ENCODE data around the gene BOLA3.

BOLA3 gene

DNA sequence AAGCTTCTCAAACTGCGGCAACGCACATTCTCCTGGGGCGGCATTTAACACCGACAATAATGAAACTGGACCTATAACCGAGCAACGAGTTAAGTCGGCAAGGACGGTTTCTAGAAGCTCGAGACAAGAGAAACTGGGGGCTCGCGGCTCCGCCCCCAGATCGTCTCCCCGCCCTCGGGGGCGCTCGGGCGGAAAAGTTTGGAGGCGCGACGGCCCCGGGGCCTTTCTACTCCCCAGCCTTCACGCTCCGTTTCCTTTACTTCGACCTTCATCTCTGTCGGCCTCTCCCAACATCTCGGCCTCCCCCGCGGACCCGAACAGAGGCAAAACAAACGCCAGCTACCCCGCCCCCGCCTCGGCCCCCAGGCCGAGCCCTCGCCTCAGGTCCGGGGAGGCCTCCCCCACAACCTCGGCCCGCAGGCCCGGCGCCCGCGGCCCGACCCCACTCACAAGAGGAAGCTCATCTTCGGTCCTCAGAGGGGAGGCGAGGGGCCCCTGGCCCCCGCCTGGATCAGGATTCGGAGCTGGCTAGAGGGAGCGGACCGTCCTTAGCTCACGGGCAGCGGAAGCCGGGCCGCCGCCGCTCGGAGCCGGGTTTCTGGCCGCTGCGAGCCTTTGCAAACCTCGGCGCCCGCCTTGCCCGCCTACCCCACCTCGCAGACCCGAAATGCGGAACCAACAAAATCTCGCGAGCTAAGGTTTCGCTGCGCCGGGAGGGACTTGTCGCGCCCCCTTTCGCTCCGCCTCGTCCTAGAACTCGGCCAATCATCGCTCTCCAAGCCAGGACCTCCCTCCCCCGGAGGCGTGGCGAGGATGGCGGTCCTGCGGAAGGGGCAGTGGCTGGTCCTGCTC lies 30.7 kb upstream of the BOLA3 start, which contains the start of gene MOB1A:
TSS of gene MOB1A (minus strand) at position 669 of the 852 bp plus-strand sequence. CDS start at position 464, 205 bp downstream.
- no peaks in the 10 kb centered on the region for H3K27me3 Mint-ChIP-seq (ENCODE audit: low read depth)
- peaks cover 7% of the 10 kb centered on the region for H3K9me3 Mint-ChIP-seq
- peaks cover 33% of the 10 kb centered on the region for H3K36me3 Mint-ChIP-seq (ENCODE audit: low read depth)
- TF ChIP-seq, protein P1, sequence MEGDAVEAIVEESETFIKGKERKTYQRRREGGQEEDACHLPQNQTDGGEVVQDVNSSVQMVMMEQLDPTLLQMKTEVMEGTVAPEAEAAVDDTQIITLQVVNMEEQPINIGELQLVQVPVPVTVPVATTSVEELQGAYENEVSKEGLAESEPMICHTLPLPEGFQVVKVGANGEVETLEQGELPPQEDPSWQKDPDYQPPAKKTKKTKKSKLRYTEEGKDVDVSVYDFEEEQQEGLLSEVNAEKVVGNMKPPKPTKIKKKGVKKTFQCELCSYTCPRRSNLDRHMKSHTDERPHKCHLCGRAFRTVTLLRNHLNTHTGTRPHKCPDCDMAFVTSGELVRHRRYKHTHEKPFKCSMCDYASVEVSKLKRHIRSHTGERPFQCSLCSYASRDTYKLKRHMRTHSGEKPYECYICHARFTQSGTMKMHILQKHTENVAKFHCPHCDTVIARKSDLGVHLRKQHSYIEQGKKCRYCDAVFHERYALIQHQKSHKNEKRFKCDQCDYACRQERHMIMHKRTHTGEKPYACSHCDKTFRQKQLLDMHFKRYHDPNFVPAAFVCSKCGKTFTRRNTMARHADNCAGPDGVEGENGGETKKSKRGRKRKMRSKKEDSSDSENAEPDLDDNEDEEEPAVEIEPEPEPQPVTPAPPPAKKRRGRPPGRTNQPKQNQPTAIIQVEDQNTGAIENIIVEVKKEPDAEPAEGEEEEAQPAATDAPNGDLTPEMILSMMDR (IDR thresholded peaks at IDR 0.05; ENCODE audit: unreplicated experiment in 3 of 3) = no peak
- H3K27ac Mint-ChIP-seq = peak within 1 kb of the TSS; percentile 92 to 97 (median 94)
- peaks cover 14% of the 10 kb centered on the region for H3K4me1 Mint-ChIP-seq
- H3K4me3 Mint-ChIP-seq = peak within 1 kb of the TSS; percentile 85 to 98 (median 95)

DNA sequence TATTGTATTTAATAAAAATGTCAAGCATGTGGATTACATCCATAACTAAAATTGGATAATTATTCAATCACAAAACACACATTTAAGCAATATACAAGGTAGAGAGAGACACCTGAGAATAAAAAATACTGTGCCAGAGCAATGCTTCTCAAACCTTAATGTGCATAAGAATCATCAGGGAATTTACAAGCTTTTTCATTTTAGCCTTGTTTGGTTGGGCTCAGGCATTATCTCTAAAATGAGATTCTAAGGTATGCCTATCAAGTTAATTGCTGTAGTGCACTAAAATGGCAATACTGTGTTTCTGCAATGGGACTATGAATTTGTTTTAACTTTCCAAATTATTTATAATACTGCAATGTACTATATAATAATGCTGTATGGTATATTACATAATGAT lies 30.0 kb upstream of the BOLA3 start:
- Mint-ChIP-seq H3K4me1 (peaks cover 14% of the 10 kb centered on the region), H3K27ac (peak overlapping the region; percentile 92 to 97 (median 94)), H3K27me3 (ENCODE audit: low read depth) (no peaks in the 10 kb centered on the region), H3K4me3 (peak overlapping the region; percentile 85 to 98 (median 95)), H3K36me3 (ENCODE audit: low read depth) (peaks cover 38% of the 10 kb centered on the region), H3K9me3 (peaks cover 7% of the 10 kb centered on the region)
- TF ChIP-seq, protein P1 (IDR thresholded peaks at IDR 0.05; ENCODE audit: unreplicated experiment in 3 of 3) = no peak

DNA sequence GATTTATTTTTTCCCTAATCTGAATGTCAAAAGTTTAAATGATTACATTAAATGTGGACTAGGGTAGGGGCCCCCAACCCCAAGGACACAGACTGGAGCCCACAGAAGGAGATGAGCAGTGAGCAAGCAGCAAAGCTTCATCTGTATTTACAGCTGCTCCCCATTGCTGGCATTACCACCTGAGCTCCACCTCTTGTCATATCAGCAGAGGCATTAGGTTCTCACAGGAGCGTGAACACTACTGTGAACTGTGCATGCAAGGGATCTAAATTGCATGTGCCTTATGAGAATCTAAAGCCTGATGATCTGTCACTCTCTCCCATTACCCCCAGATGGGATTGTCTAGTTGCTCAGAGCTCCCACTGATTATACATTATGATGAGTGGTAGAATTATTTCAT lies 27.2 kb upstream of the BOLA3 start:
- peaks cover 57% of the 10 kb centered on the region for H3K36me3 Mint-ChIP-seq (ENCODE audit: low read depth)
- H3K4me3 Mint-ChIP-seq = peak overlapping the region; percentile 6 to 53 (median 17)
- peaks cover 14% of the 10 kb centered on the region for H3K4me1 Mint-ChIP-seq
- no peak overlapping the region for H3K27ac Mint-ChIP-seq
- no peaks in the 10 kb centered on the region for H3K27me3 Mint-ChIP-seq (ENCODE audit: low read depth)
- TF ChIP-seq, protein P1 (IDR thresholded peaks at IDR 0.05; ENCODE audit: unreplicated experiment in 3 of 3) = no peak
- H3K9me3 Mint-ChIP-seq = peaks cover 7% of the 10 kb centered on the region

DNA sequence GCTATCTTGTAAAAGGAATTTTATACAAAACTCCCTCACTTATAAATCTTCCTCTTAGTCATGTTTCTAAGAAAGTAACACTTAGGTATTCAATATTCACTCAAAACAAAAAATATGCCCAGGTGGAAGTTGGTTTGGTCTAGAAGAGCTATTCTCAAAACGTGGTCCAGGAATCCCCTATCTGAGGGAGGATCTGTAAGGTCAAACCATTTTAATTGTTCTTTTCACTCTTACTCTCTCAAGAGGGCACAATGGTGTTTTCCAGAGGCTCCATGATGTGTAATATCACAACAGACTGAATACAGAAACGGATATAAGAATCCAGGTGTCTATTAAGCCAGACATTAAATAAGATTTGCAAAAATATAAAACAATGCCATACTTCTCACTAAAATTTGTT lies 21.0 kb upstream of the BOLA3 start:
- TF ChIP-seq, protein P1 (IDR thresholded peaks at IDR 0.05; ENCODE audit: unreplicated experiment in 3 of 3) = no peak
- H3K27me3 Mint-ChIP-seq (ENCODE audit: low read depth) = no peaks in the 10 kb centered on the region
- peaks cover 73% of the 10 kb centered on the region for H3K36me3 Mint-ChIP-seq (ENCODE audit: low read depth)
- peaks cover 5% of the 10 kb centered on the region for H3K9me3 Mint-ChIP-seq
- H3K4me1 Mint-ChIP-seq = no peaks in the 10 kb centered on the region
- no peak overlapping the region for H3K27ac Mint-ChIP-seq
- H3K4me3 Mint-ChIP-seq = no peak overlapping the region

DNA sequence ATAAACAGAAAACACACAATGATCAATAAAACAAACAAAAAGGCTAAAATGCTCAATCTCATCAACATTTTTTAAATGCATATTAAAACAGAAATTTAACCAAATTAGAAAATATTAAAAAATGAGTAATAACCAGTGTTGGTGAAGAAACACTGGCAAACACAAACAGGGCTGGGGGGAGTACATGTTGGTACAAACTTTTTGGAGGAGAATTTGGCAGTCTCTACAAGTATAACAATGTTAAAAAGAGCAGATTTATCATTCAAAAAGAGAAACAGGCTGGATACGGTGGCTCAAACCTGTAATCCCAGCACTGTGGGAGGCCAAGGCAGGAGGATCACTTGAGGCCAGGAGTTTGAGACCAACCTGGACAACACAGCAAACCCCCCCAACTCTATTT lies 17.0 kb upstream of the BOLA3 start:
- Mint-ChIP-seq H3K9me3 (peaks cover 5% of the 10 kb centered on the region), H3K27ac (no peak overlapping the region), H3K4me1 (no peaks in the 10 kb centered on the region), H3K4me3 (no peak overlapping the region), H3K27me3 (ENCODE audit: low read depth) (no peaks in the 10 kb centered on the region), H3K36me3 (ENCODE audit: low read depth) (peaks cover 79% of the 10 kb centered on the region)
- TF ChIP-seq, protein P1 (IDR thresholded peaks at IDR 0.05; ENCODE audit: unreplicated experiment in 3 of 3) = no peak

All from nephron (organoid).